ENCODE measurements around the gene COX7A2L.

- TF ChIP-seq POLR2A (IDR thresholded peaks at IDR 0.05; ENCODE audit: low read depth, low read length) (no peak), TAF1 (IDR thresholded peaks at IDR 0.05; ENCODE audit: low read depth, low read length) (no peak), POLR2AphosphoS5 (IDR thresholded peaks at IDR 0.05; ENCODE audit: low read depth, low read length) (no peak), SPI1 (IDR thresholded peaks at IDR 0.05; ENCODE audit: low read depth, low read length) (no peak)
These were observed 2.4 kb upstream of the COX7A2L start for GRCh38 chr2:42363413-42363812.

Data from GM12891 (cell line).